HFF-Myc (cell line): ENCODE results near the gene KLF12.

Experiments used
- DNase-seq: peaks from one replicate; pipeline ENCODE4 v3.0.0-alpha.2; 2011; ENCODE audit warnings: low read depth; ENCODE audit errors: extremely low read depth
- H3K4me3 ChIP-seq: replicated peaks from 2 replicates; pipeline ENCODE4 v1.5.1; 2011; ENCODE audit warnings: low read depth, mild to moderate bottlenecking, control low read depth, low read length
- CTCF ChIP-seq: IDR thresholded peaks from 2 replicates; pipeline ENCODE4 v1.5.1; 2012; ENCODE audit warnings: mild to moderate bottlenecking, low read depth, low read length, control low read depth; ENCODE audit errors: missing control alignments

KLF12 gene

GRCh38 chr13:74114202-74114601 lies 20.0 kb downstream of the KLF12 start:
- no peak overlapping the region for H3K4me3 ChIP-seq
- TF ChIP-seq CTCF, result no peak
- DNase-seq, result no peak

GRCh38 chr13:74111901-74112824 lies 22.0 kb downstream of the KLF12 start:
- no peak for DNase-seq
- TF ChIP-seq CTCF, result no peak
- no peak overlapping the region for H3K4me3 ChIP-seq

- TF ChIP-seq CTCF, result no peak
- DNase-seq, result no peak
- no peak overlapping the region for H3K4me3 ChIP-seq
Observed at GRCh38 chr13:74111399-74111798, 22.8 kb downstream of the KLF12 start.

- TF ChIP-seq CTCF, result no peak
- no peak for DNase-seq
Observed at GRCh38 chr13:74110053-74110452, 24.2 kb downstream of the KLF12 start.

GRCh38 chr13:74107598-74107997 lies 26.6 kb downstream of the KLF12 start:
- DNase-seq, result no peak
- no peak for TF ChIP-seq CTCF
- H3K4me3 ChIP-seq, result no peak overlapping the region

More at GRCh38 chr13:74110053-74110452, 24.2 kb downstream of the KLF12 start:
- H3K4me3 ChIP-seq, result no peak overlapping the region

GRCh38 chr13:74105871-74106270 lies 28.3 kb downstream of the KLF12 start:
- no peak for DNase-seq
- TF ChIP-seq CTCF, result no peak
- no peak overlapping the region for H3K4me3 ChIP-seq
